HEK293 (cell line): ENCODE results near the gene PEX6.

ENCODE experiments used
- FEZF1 ChIP-seq: fragments of 450-650 bp; formaldehyde crosslinking; IDR thresholded peaks from 2 replicates; pipeline ENCODE4 v1.5.1; 2016; ENCODE audit warnings: missing biosample characterization, missing genetic modification characterization
- HOXD13 ChIP-seq: sonication (generic); formaldehyde crosslinking; IDR thresholded peaks from 2 replicates; pipeline ENCODE4 v1.8.0; 2022; ENCODE audit warnings: missing genetic modification reagents, borderline replicate concordance
- KLF1 ChIP-seq: fragments of 450-650 bp; formaldehyde crosslinking; IDR thresholded peaks from 2 replicates; pipeline ENCODE4 v1.5.1; 2016; ENCODE audit warnings: missing biosample characterization, missing genetic modification characterization
- KLF16 ChIP-seq: fragments of 450-650 bp; formaldehyde crosslinking; IDR thresholded peaks from 2 replicates; pipeline ENCODE4 v1.5.1; 2017; ENCODE audit warnings: missing biosample characterization, missing genetic modification characterization
- KLF7 ChIP-seq: fragments of 450-650 bp; formaldehyde crosslinking; IDR thresholded peaks from 2 replicates; pipeline ENCODE4 v1.5.1; 2016; ENCODE audit warnings: missing biosample characterization, missing genetic modification characterization, borderline replicate concordance
- KLF8 ChIP-seq: fragments of 450-650 bp; formaldehyde crosslinking; IDR thresholded peaks from 2 replicates; pipeline ENCODE4 v1.5.1; 2016; ENCODE audit warnings: missing biosample characterization, missing genetic modification characterization
- KLF9 ChIP-seq: fragments of 450-650 bp; formaldehyde crosslinking; IDR thresholded peaks from 2 replicates; pipeline ENCODE4 v1.5.1; 2016; ENCODE audit warnings: missing biosample characterization, missing genetic modification characterization, low read depth
- MZF1 ChIP-seq: fragments of 450-650 bp; formaldehyde crosslinking; IDR thresholded peaks from 2 replicates; pipeline ENCODE4 v1.5.1; 2017; ENCODE audit warnings: missing biosample characterization, missing genetic modification characterization, borderline replicate concordance
- PATZ1 ChIP-seq: fragments of 450-650 bp; formaldehyde crosslinking; IDR thresholded peaks from 2 replicates; pipeline ENCODE4 v1.5.1; 2016; ENCODE audit warnings: missing biosample characterization, missing genetic modification characterization
- PRDM4 ChIP-seq: fragments of 450-650 bp; formaldehyde crosslinking; IDR thresholded peaks from 2 replicates; pipeline ENCODE4 v1.5.1; 2017; ENCODE audit warnings: missing biosample characterization, missing genetic modification characterization
- SCRT2 ChIP-seq: fragments of 450-650 bp; formaldehyde crosslinking; IDR thresholded peaks from 2 replicates; pipeline ENCODE4 v1.5.1; 2016; ENCODE audit warnings: missing biosample characterization, missing genetic modification characterization
- TRIM28 ChIP-seq: IDR thresholded peaks from 2 replicates; pipeline ENCODE4 v1.6.1; 2011; ENCODE audit warnings: low read length, control low read depth, borderline replicate concordance
- ZBTB21 ChIP-seq: fragments of 450-650 bp; formaldehyde crosslinking; IDR thresholded peaks from 2 replicates; pipeline ENCODE4 v1.5.1; 2017; ENCODE audit warnings: missing biosample characterization, missing genetic modification characterization
- ZNF10 ChIP-seq: fragments of 450-650 bp; formaldehyde crosslinking; IDR thresholded peaks from 2 replicates; pipeline ENCODE4 v1.5.1; 2017; ENCODE audit warnings: missing biosample characterization, missing genetic modification characterization
- ZNF114 ChIP-seq: fragments of 450-650 bp; formaldehyde crosslinking; IDR thresholded peaks from 2 replicates; pipeline ENCODE4 v1.5.0; 2017; ENCODE audit warnings: missing biosample characterization, missing genetic modification characterization
- ZNF18 ChIP-seq: fragments of 450-650 bp; formaldehyde crosslinking; IDR thresholded peaks from 2 replicates; pipeline ENCODE4 v1.5.1; 2016; ENCODE audit warnings: missing biosample characterization, missing genetic modification characterization
- ZNF26 ChIP-seq: fragments of 450-650 bp; formaldehyde crosslinking; IDR thresholded peaks from 2 replicates; pipeline ENCODE4 v1.5.1; 2016; ENCODE audit warnings: missing biosample characterization, missing genetic modification characterization
- ZNF350 ChIP-seq: fragments of 450-650 bp; formaldehyde crosslinking; IDR thresholded peaks from 2 replicates; pipeline ENCODE4 v1.5.0; 2017; ENCODE audit warnings: missing biosample characterization, mild to moderate bottlenecking, missing genetic modification characterization
- ZNF366 ChIP-seq: fragments of 450-650 bp; formaldehyde crosslinking; conservative IDR thresholded peaks from 2 replicates; pipeline ENCODE4 v1.5.1; 2016; ENCODE audit warnings: missing biosample characterization, missing genetic modification characterization
- ZNF398 ChIP-seq: fragments of 450-650 bp; formaldehyde crosslinking; IDR thresholded peaks from 2 replicates; pipeline ENCODE4 v1.5.1; 2017; ENCODE audit warnings: missing biosample characterization, missing genetic modification characterization
- ZNF423 ChIP-seq: fragments of 450-650 bp; formaldehyde crosslinking; IDR thresholded peaks from 2 replicates; pipeline ENCODE4 v1.5.1; 2016; ENCODE audit warnings: missing biosample characterization, missing genetic modification characterization
- ZNF521 ChIP-seq: fragments of 450-650 bp; formaldehyde crosslinking; IDR thresholded peaks from 2 replicates; pipeline ENCODE4 v1.5.1; 2017; ENCODE audit warnings: missing biosample characterization, mild to moderate bottlenecking, missing genetic modification characterization
- ZNF530 ChIP-seq: fragments of 450-650 bp; formaldehyde crosslinking; IDR thresholded peaks from 2 replicates; pipeline ENCODE4 v1.5.1; 2016; ENCODE audit warnings: low read depth, missing biosample characterization, missing genetic modification characterization
- ZNF549 ChIP-seq: fragments of 450-650 bp; IDR thresholded peaks from 2 replicates; pipeline ENCODE4 v1.5.1; 2018; ENCODE audit warnings: missing biosample characterization, missing genetic modification characterization, mild to moderate bottlenecking, inconsistent platforms, moderate library complexity
- ZNF645 ChIP-seq: fragments of 450-650 bp; formaldehyde crosslinking; IDR thresholded peaks from 2 replicates; pipeline ENCODE4; 2016; ENCODE audit warnings: missing biosample characterization, missing genetic modification characterization
- ZNF658 ChIP-seq: fragments of 450-650 bp; formaldehyde crosslinking; IDR thresholded peaks from 2 replicates; pipeline ENCODE4; 2016; ENCODE audit warnings: missing biosample characterization, missing genetic modification characterization
- ZNF791 ChIP-seq: fragments of 450-650 bp; formaldehyde crosslinking; IDR thresholded peaks from 2 replicates; pipeline ENCODE4 v1.5.1; 2016; ENCODE audit warnings: missing biosample characterization, missing genetic modification characterization

PEX6 gene

GRCh38 chr6:43013097-43013842 is 34.3 kb upstream of the PEX6 start (continued):
- TF ChIP-seq PATZ1: peak; percentile 85
- TF ChIP-seq KLF9 (tag by site-specific recombination): peak; percentile 90
- no peak for TF ChIP-seq ZNF26
- TF ChIP-seq ZNF549 (tag by site-specific recombination): no peak
- no peak; the same call in 1 of the 2 replicates for TF ChIP-seq KLF8 (tag by site-specific recombination)
- no peak for TF ChIP-seq ZNF645
- peak; percentile 33; the same call in 1 of the 2 replicates for TF ChIP-seq KLF1 (tag by site-specific recombination)
- no peak; the same call in 1 of the 2 replicates for TF ChIP-seq ZNF10
- no peak for TF ChIP-seq ZNF791 (tag by site-specific recombination)
- no peak for TF ChIP-seq TRIM28
- TF ChIP-seq ZBTB21 (tag by site-specific recombination): peak; percentile 45; the same call in 1 of the 2 replicates
- no peak for TF ChIP-seq ZNF423 (tag by site-specific recombination)
- no peak for TF ChIP-seq HOXD13 (CRISPR knock-in tag)
- peak; percentile 56; the same call in 1 of the 2 replicates for TF ChIP-seq KLF7
- TF ChIP-seq PRDM4 (tag by site-specific recombination): no peak
- TF ChIP-seq SCRT2: no peak
- peak; percentile 84 for TF ChIP-seq ZNF398 (tag by site-specific recombination)
- no peak for TF ChIP-seq ZNF18
- no peak for TF ChIP-seq MZF1 (tag by site-specific recombination)
- 0 out of 2 replicates have a peak, but pooled peaks have one; percentile 25 for TF ChIP-seq ZNF366 (tag by site-specific recombination)
- TF ChIP-seq ZNF530 (tag by site-specific recombination): no peak
- no peak for TF ChIP-seq ZNF658
- TF ChIP-seq KLF16 (tag by site-specific recombination): peak; percentile 64; the same call in 1 of the 2 replicates
- no peak for TF ChIP-seq ZNF350 (tag by site-specific recombination)
- no peak for TF ChIP-seq ZNF114 (tag by site-specific recombination)
- 0 out of 2 replicates have a peak, but pooled peaks have one; percentile 1 for TF ChIP-seq FEZF1 (tag by site-specific recombination)
- TF ChIP-seq ZNF521 (tag by site-specific recombination): no peak
